Measurements from ENCODE around the gene NTPCR.

GRCh38 chr1:232983817-232984567 lies 33.6 kb downstream of the NTPCR start:
- no peak for TF ChIP-seq CTCF (conservative IDR thresholded peaks at IDR 0.05)
- TF ChIP-seq EZH2 (IDR thresholded peaks at IDR 0.05; ENCODE audit: low read depth), result no peak

Measured in PC-9 (cell line).